ENCODE data around the gene PGM1.

GRCh38 chr1:63624911-63625310 lies 31.7 kb downstream of the PGM1 start:
- TF ChIP-seq CTCF (IDR thresholded peaks at IDR 0.05; ENCODE audit: low read length) (no peak), EZH2 (IDR thresholded peaks at IDR 0.05; ENCODE audit: borderline replicate concordance, low read length) (no peak)

Measured in OCI-LY1 (cell line).